GM19324 (cell line): ENCODE measurements around the gene RASD1.

Source experiments
- ATAC-seq: cut with Tn5 transposase; IDR thresholded peaks from one replicate; pipeline ENCODE4 v1.9.1; 2021; ENCODE audit warnings: mild to moderate bottlenecking, moderate library complexity; ENCODE audit not compliant: unreplicated experiment, low FRiP score

Gene RASD1

GRCh38 chr17:17448076-17448475 lies 48.1 kb downstream of the RASD1 start:
- no peak for ATAC-seq

- no peak for ATAC-seq
Measured at GRCh38 chr17:17447264-17447663, 48.9 kb downstream of the RASD1 start.

- ATAC-seq, result no peak
Measured at GRCh38 chr17:17446666-17447155, 49.5 kb downstream of the RASD1 start.

- ATAC-seq, result no peak
Measured at GRCh38 chr17:17445925-17446665, 50.1 kb downstream of the RASD1 start.

GRCh38 chr17:17445296-17445924 lies 50.8 kb downstream of the RASD1 start:
- ATAC-seq, result no peak
